Fibroblast of upper back skin (primary cell): ENCODE results near the gene NAP1L4.
A peak's percentile ranks its signal among the peaks of the same experiment; 100 is the strongest.
"Not testable (repeated sequence)": the region's sequence is repeated elsewhere in the genome, so short reads cannot be mapped to it uniquely, and the experiment has no call there.

Experiments
- DNase-seq: peaks from one replicate; pipeline ENCODE4 v3.0.0-alpha.2; 2013

The NAP1L4 gene

GRCh38 chr11:2955906-2956476, 36.1 kb downstream of the NAP1L4 start:
- DNase-seq, result no peak

- DNase-seq, result no peak
These were observed 37.9 kb downstream of the NAP1L4 start for GRCh38 chr11:2954263-2954662.

- no peak for DNase-seq
These were observed 39.8 kb downstream of the NAP1L4 start for GRCh38 chr11:2952290-2952689.

- peak; percentile 56 for DNase-seq
These were observed 40.7 kb downstream of the NAP1L4 start for GRCh38 chr11:2951231-2952110.

DNA sequence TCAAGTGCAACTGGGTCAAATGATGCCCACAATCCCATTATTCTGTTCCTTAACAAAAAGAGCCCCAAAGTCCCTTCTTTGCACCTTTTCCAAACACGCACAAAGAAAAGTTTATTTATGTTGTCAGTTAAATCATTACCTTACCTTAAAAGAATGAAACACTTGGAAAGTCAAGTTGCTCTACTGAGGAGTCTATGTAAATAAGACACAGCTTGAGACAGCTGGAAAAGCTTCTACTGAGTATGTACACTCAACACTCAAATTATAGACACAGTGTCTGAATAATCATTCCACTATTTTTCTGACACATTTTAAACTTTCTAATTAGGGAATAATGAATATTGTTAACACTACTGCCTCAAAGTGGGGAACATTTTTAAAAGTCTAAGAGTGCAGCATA, 41.3 kb downstream of the NAP1L4 start:
- DNase-seq, result no peak

DNA sequence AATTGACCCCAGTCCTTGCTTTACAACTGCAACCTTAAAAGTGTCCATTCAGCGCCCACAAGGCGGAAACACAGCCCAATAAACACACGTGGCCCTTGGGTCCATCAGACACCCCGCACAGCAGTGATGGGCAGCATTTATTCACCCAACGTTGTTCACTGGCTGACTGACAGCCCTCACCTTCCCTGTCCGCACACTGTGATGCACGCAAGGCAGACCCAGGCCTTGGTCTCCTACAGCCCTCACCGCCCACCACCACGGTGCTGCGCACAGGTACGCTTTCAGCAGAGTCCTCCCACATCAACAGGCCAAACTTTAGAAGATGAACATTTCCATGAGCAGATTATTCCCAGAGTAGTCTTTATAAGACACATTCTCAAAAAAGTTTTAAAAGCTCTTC, 42.2 kb downstream of the NAP1L4 start:
- DNase-seq, result no peak

DNA sequence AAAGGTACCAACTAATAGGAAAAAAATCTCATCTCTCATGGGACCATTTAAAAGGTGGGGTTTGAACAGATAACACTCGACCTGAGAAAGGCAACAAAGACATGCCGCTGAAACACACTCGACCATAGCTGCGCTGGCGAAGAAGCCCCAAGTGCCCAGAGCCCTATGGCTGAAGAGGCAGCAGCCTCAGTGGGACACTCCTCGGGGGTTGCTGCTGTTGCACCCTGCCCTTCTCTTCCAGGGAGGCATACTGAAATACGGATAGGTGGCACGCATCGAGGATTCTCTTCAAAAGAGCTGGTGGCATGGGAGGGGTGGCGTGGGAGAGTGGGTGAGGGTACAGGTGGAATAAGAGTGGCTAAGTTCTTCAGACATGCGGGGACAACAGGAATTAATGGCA, 44.4 kb downstream of the NAP1L4 start:
- no peak for DNase-seq

- DNase-seq, result no peak
These were observed 46.3 kb downstream of the NAP1L4 start for GRCh38 chr11:2945757-2946287.

- DNase-seq, result peak; percentile 80
These were observed 46.9 kb downstream of the NAP1L4 start for GRCh38 chr11:2945031-2945756.

- DNase-seq, result no peak
These were observed 47.6 kb downstream of the NAP1L4 start for GRCh38 chr11:2944530-2944929.

DNA sequence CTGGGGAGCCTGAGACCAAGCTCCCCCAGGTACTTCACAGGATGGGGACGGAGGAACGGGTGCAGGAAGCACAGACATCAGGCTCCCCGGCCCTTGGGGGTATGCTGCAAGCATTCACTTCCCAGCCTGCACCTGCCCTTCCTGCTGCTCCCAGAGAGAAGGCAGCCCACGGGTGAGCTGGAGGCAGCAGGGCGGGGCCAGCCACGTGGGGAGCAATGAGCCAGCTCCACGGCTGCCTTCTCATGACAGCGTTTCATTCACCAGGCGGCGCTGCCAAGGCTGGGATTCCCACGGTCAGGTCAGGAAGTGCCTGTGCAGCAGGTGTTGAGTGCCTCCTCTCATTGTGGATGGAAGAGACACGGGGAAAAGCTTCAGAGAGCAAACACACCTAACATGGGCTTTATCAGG, 48.4 kb downstream of the NAP1L4 start:
- no peak for DNase-seq

GRCh38 chr11:2942872-2943710, 49.0 kb downstream of the NAP1L4 start:
- DNase-seq, result no peak

- DNase-seq, result no peak
These were observed 49.7 kb downstream of the NAP1L4 start for GRCh38 chr11:2942447-2942846.

- DNase-seq, result no peak
These were observed 51.0 kb downstream of the NAP1L4 start for GRCh38 chr11:2940921-2941821.

- DNase-seq, result no peak
These were observed 51.8 kb downstream of the NAP1L4 start for GRCh38 chr11:2940147-2940920.

GRCh38 chr11:2938458-2939418, 53.4 kb downstream of the NAP1L4 start:
- not testable (repeated sequence) for DNase-seq

GRCh38 chr11:2937641-2938457, 54.3 kb downstream of the NAP1L4 start:
- not testable (repeated sequence) for DNase-seq

GRCh38 chr11:2934611-2935239, 57.4 kb downstream of the NAP1L4 start:
- no peak for DNase-seq
